ENCODE measurements around the gene KIF26B. TPM values are rescaled to one million over a fixed set of nuclear protein-coding genes. Genes with fewer than 3 reads are reported as not detected.

The KIF26B gene
- total RNA-seq, 1 experiment from 2014 or later = 0.04 TPM

- intact Hi-C loops (cut with micrococcal nuclease) = no loop called here
- Histone ChIP-seq H3K27ac (ENCODE audit: low read length) (no peak overlapping the region), H3K9ac (ENCODE audit: low read length) (no peak overlapping the region), H3K4me2 (ENCODE audit: low read length) (no peak overlapping the region), H2AFZ (ENCODE audit: low read length) (no peak overlapping the region), H3K9me3 (ENCODE audit: low read length) (peaks cover 30% of the 10 kb centered on the region; the same call in 1 of the 2 replicates), H3K36me3 (ENCODE audit: low read depth, low read length) (no peaks in the 10 kb centered on the region), H3F3A (ENCODE audit: low read length, unreplicated experiment) (no peaks in the 10 kb centered on the region), H4K20me1 (ENCODE audit: low read length) (no peaks in the 10 kb centered on the region), H3K9me2 (replicated peaks; ENCODE audit: low read length) (no peaks in the 10 kb centered on the region), H3K27me3 (ENCODE audit: low read length) (peaks cover 3% of the 10 kb centered on the region; the same call in 1 of the 2 replicates), H3K4me3 (ENCODE audit: low read length) (no peak overlapping the region), H3K4me1 (ENCODE audit: insufficient read depth, low read length) (no peaks in the 10 kb centered on the region), H3K79me2 (ENCODE audit: low read length) (no peaks in the 10 kb centered on the region)
- DNase-seq = no peak
- BruUV-seq (replicated peaks) = no TSS peak
- ATAC-seq = no peak
- TF ChIP-seq EZH2 (IDR thresholded peaks at IDR 0.05; ENCODE audit: low read length, unreplicated experiment) (no peak), EZH2phosphoT487 (IDR thresholded peaks at IDR 0.05; ENCODE audit: borderline replicate concordance, low read length) (no peak)
- TF ChIP-seq, protein P1, sequence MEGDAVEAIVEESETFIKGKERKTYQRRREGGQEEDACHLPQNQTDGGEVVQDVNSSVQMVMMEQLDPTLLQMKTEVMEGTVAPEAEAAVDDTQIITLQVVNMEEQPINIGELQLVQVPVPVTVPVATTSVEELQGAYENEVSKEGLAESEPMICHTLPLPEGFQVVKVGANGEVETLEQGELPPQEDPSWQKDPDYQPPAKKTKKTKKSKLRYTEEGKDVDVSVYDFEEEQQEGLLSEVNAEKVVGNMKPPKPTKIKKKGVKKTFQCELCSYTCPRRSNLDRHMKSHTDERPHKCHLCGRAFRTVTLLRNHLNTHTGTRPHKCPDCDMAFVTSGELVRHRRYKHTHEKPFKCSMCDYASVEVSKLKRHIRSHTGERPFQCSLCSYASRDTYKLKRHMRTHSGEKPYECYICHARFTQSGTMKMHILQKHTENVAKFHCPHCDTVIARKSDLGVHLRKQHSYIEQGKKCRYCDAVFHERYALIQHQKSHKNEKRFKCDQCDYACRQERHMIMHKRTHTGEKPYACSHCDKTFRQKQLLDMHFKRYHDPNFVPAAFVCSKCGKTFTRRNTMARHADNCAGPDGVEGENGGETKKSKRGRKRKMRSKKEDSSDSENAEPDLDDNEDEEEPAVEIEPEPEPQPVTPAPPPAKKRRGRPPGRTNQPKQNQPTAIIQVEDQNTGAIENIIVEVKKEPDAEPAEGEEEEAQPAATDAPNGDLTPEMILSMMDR (conservative IDR thresholded peaks at IDR 0.05; ENCODE audit: low read depth, low read length) = no peak
- ChIA-PET CTCF (no interaction called here), POLR2A (ENCODE audit: unreplicated experiment) (no interaction called here)
These were observed 52.4 kb downstream of the KIF26B start for GRCh38 chr1:245207056-245207638.

GRCh38 chr1:245207801-245208200 is 53.0 kb downstream of the KIF26B start:
- Histone ChIP-seq H3K9me3 (ENCODE audit: low read length) (peaks cover 30% of the 10 kb centered on the region; the same call in 1 of the 2 replicates), H3K27me3 (ENCODE audit: low read length) (0 out of 2 replicates have a peak, but pooled peaks cover 3% of the 10 kb centered on the region), H3K27ac (ENCODE audit: low read length) (no peak overlapping the region), H3F3A (ENCODE audit: low read length, unreplicated experiment) (no peaks in the 10 kb centered on the region), H2AFZ (ENCODE audit: low read length) (no peak overlapping the region), H3K9me2 (replicated peaks; ENCODE audit: low read length) (no peaks in the 10 kb centered on the region), H3K36me3 (ENCODE audit: low read depth, low read length) (no peaks in the 10 kb centered on the region), H3K4me1 (ENCODE audit: insufficient read depth, low read length) (no peaks in the 10 kb centered on the region), H4K20me1 (ENCODE audit: low read length) (no peaks in the 10 kb centered on the region), H3K4me3 (ENCODE audit: low read length) (no peak overlapping the region), H3K79me2 (ENCODE audit: low read length) (no peaks in the 10 kb centered on the region), H3K4me2 (ENCODE audit: low read length) (no peak overlapping the region), H3K9ac (ENCODE audit: low read length) (no peak overlapping the region)
- intact Hi-C loops (cut with micrococcal nuclease) = no loop called here
- BruUV-seq (replicated peaks) = no TSS peak
- ATAC-seq (no peak), DNase-seq (no peak)
- ChIA-PET POLR2A (ENCODE audit: unreplicated experiment) (no interaction called here), CTCF (no interaction called here)
- no peak for TF ChIP-seq EZH2phosphoT487 (IDR thresholded peaks at IDR 0.05; ENCODE audit: borderline replicate concordance, low read length)
- TF ChIP-seq, protein P1 (conservative IDR thresholded peaks at IDR 0.05; ENCODE audit: low read depth, low read length) = no peak
- TF ChIP-seq EZH2 (IDR thresholded peaks at IDR 0.05; ENCODE audit: low read length, unreplicated experiment) = no peak

- H3F3A ChIP-seq (ENCODE audit: low read length, unreplicated experiment) = no peaks in the 10 kb centered on the region
- H3K9me3 ChIP-seq (ENCODE audit: low read length) = peaks cover 29% of the 10 kb centered on the region; the same call in 1 of the 2 replicates
- no peak overlapping the region for H3K27ac ChIP-seq (ENCODE audit: low read length)
- no peaks in the 10 kb centered on the region for H3K79me2 ChIP-seq (ENCODE audit: low read length)
- no peak for TF ChIP-seq EZH2phosphoT487 (IDR thresholded peaks at IDR 0.05; ENCODE audit: borderline replicate concordance, low read length)
- TF ChIP-seq EZH2 (IDR thresholded peaks at IDR 0.05; ENCODE audit: low read length, unreplicated experiment) = no peak
- TF ChIP-seq, protein P1 (conservative IDR thresholded peaks at IDR 0.05; ENCODE audit: low read depth, low read length) = no peak
- DNase-seq (no peak), ATAC-seq (no peak)
- H3K4me3 ChIP-seq (ENCODE audit: low read length) = no peak overlapping the region
- ChIA-PET CTCF (no interaction called here), POLR2A (ENCODE audit: unreplicated experiment) (no interaction called here)
- no peaks in the 10 kb centered on the region for H3K36me3 ChIP-seq (ENCODE audit: low read depth, low read length)
- H3K4me2 ChIP-seq (ENCODE audit: low read length) = no peak overlapping the region
- H3K9me2 ChIP-seq (replicated peaks; ENCODE audit: low read length) = no peaks in the 10 kb centered on the region
- no peak overlapping the region for H2AFZ ChIP-seq (ENCODE audit: low read length)
- H3K27me3 ChIP-seq (ENCODE audit: low read length) = 0 out of 2 replicates have a peak, but pooled peaks cover 7% of the 10 kb centered on the region
- H3K4me1 ChIP-seq (ENCODE audit: insufficient read depth, low read length) = no peaks in the 10 kb centered on the region
- H4K20me1 ChIP-seq (ENCODE audit: low read length) = no peaks in the 10 kb centered on the region
- intact Hi-C loops (cut with micrococcal nuclease) = no loop called here
- BruUV-seq (replicated peaks) = no TSS peak
- H3K9ac ChIP-seq (ENCODE audit: low read length) = no peak overlapping the region
These were observed 55.1 kb downstream of the KIF26B start for GRCh38 chr1:245209658-245210435.
